Sigmoid colon (tissue), 4 donors: ENCODE measurements around the gene SGSM2.

Experiments
- CTCF ChIP-seq, 4 experiments: fragments of 450-650 bp in 3 of 4; fragments of 200-600 bp in 1 of 4; IDR thresholded peaks; one replicate each; pipeline ENCODE4 v1.5.1; 2016 to 2019; ENCODE audit warnings: antibody characterized with exemption in 4 of 4, mild to moderate bottlenecking in 3 of 4, moderate library complexity in 2 of 4
- EP300 ChIP-seq, 4 donors: sonication (generic); formaldehyde crosslinking; IDR thresholded peaks; one replicate each; pipeline ENCODE4 v1.6.1; 2017; ENCODE audit warnings: antibody characterized with exemption in 4 of 4
- POLR2A ChIP-seq, 2 donors: fragments of 450-650 bp; IDR thresholded peaks; one replicate each; pipeline ENCODE4 v1.6.1; 2016; ENCODE audit warnings: antibody characterized with exemption in 2 of 2, mild to moderate bottlenecking in 2 of 2, moderate library complexity in 2 of 2
- POLR2AphosphoS5 ChIP-seq, 4 donors: sonication (generic); formaldehyde crosslinking; IDR thresholded peaks; one replicate each; pipeline ENCODE4 v1.6.1; 2017; ENCODE audit warnings: antibody characterized with exemption in 4 of 4

- TF ChIP-seq CTCF (IDR thresholded peaks at IDR 0.05) (no peak), POLR2AphosphoS5 (IDR thresholded peaks at IDR 0.05) (no peak), POLR2A (IDR thresholded peaks at IDR 0.05) (no peak), EP300 (IDR thresholded peaks at IDR 0.05) (no peak)
Measured at GRCh38 chr17:2383628-2384167, 46.4 kb downstream of the SGSM2 start.
